Smooth muscle cell (in vitro differentiated cells): ENCODE data around the gene CENPB. TPM values are rescaled to one million over a fixed set of nuclear protein-coding genes. Genes with fewer than 3 reads are reported as not detected.

Source experiments
- DNase-seq: peaks from one replicate; lab custom pipeline; 2025; ENCODE audit not compliant: unreplicated experiment; lab: John Stamatoyannopoulos, UW
- H2AFZ ChIP-seq: fragments of 200-600 bp; sonication (generic); 2 replicates; pipeline ENCODE4 v1.6.0; 2016; ENCODE audit warnings: antibody characterized with exemption, low read depth, mild to moderate bottlenecking
- H3F3A ChIP-seq: fragments of 200-600 bp; sonication (generic); 2 replicates; pipeline ENCODE4 v1.6.0; 2017; ENCODE audit warnings: antibody characterized with exemption, low read depth
- H3K27ac ChIP-seq: fragments of 200-600 bp; sonication (generic); 2 replicates; pipeline ENCODE4 v1.5.1; 2016; ENCODE audit warnings: low read depth, mild to moderate bottlenecking
- H3K27me3 ChIP-seq: fragments of 200-600 bp; sonication (generic); 2 replicates; pipeline ENCODE4 v1.6.1; 2016; ENCODE audit warnings: low read depth, mild to moderate bottlenecking
- H3K36me3 ChIP-seq: fragments of 200-600 bp; sonication (generic); 2 replicates; pipeline ENCODE4 v1.5.1; 2016; ENCODE audit warnings: low read depth
- H3K4me1 ChIP-seq: fragments of 200-600 bp; sonication (generic); 2 replicates; pipeline ENCODE4 v1.5.1; 2016; ENCODE audit warnings: low read depth
- H3K4me2 ChIP-seq: fragments of 200-600 bp; sonication (generic); 2 replicates; pipeline ENCODE4 v1.6.0; 2016; ENCODE audit warnings: mild to moderate bottlenecking
- H3K4me3 ChIP-seq: fragments of 200-600 bp; sonication (generic); 2 replicates; pipeline ENCODE4 v1.5.1; 2016; ENCODE audit warnings: mild to moderate bottlenecking
- H3K79me2 ChIP-seq: fragments of 200-600 bp; sonication (generic); 2 replicates; pipeline ENCODE4 v1.6.0; 2016; ENCODE audit warnings: low read depth, mild to moderate bottlenecking
- H3K9ac ChIP-seq: fragments of 200-600 bp; sonication (generic); 2 replicates; pipeline ENCODE4 v1.6.0; 2016; ENCODE audit warnings: low read depth
- H3K9me3 ChIP-seq: fragments of 200-600 bp; sonication (generic); replicated peaks from 2 replicates; pipeline ENCODE4 v1.5.1; 2016; ENCODE audit warnings: low read depth
- H4K20me1 ChIP-seq: fragments of 200-600 bp; sonication (generic); 2 replicates; pipeline ENCODE4 v1.6.0; 2016; ENCODE audit warnings: low read depth
- WGBS: methylation state at CpG from one replicate; pipeline ENCODE4 v1.1.7; 2016; ENCODE audit warnings: low lambda C conversion rate; 5-methylcytosine and 5-hydroxymethylcytosine counted together
- polyA plus RNA-seq: library from polyadenylated mRNA; unstranded; fragments of >200 nt; fragmentation: Nextera tagmentation; extraction: Ambion mirVana; gene quantifications from 2 replicates; pipeline ENCODE4 v1.2.1, GENCODE V29; 2016
- total RNA-seq: library from RNA; depleted of rRNA; stranded (reverse); fragments of >200 nt; gene quantifications from 2 replicates; pipeline ENCODE4 v1.2.3, GENCODE V29; 2014
- TF ChIP-seq, protein P1 (sequence below): fragments of 200-600 bp; sonication (generic); IDR thresholded peaks from 2 replicates; pipeline ENCODE4 v1.5.1; 2017; ENCODE audit warnings: borderline replicate concordance, mild to moderate bottlenecking, antibody characterized with exemption; ENCODE audit not compliant: insufficient read depth, poor library complexity, severe bottlenecking

CENPB gene
- total and polyA plus RNA-seq, 2 experiments from 2014 or later, result 10.4 to 23.6 TPM

DNA sequence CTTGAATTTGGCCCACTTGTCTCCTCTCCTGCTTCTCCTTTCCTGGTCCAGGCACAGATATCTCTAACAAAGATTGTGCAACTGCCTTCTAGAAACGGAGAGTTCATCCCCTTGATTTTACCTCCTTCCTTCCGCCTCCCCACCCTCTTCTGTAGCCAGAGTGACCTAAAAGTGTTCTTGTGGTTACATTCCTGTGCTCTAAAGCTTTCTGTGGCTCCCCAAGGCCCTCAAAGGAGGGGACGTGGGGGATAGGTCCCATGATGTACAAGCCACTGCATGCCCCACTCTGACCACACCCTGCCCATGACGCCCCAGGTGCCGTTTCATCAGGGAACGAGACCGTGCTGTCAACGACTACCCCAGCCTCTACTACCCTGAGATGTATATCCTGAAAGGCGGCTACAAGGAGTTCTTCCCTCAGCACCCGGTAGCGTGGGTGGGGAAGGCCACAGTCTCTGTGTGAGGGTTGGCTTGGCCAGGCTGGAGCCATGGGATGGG lies 17.8 kb upstream of the CENPB start:
- TF ChIP-seq, protein P1, sequence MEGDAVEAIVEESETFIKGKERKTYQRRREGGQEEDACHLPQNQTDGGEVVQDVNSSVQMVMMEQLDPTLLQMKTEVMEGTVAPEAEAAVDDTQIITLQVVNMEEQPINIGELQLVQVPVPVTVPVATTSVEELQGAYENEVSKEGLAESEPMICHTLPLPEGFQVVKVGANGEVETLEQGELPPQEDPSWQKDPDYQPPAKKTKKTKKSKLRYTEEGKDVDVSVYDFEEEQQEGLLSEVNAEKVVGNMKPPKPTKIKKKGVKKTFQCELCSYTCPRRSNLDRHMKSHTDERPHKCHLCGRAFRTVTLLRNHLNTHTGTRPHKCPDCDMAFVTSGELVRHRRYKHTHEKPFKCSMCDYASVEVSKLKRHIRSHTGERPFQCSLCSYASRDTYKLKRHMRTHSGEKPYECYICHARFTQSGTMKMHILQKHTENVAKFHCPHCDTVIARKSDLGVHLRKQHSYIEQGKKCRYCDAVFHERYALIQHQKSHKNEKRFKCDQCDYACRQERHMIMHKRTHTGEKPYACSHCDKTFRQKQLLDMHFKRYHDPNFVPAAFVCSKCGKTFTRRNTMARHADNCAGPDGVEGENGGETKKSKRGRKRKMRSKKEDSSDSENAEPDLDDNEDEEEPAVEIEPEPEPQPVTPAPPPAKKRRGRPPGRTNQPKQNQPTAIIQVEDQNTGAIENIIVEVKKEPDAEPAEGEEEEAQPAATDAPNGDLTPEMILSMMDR, result no peak

DNA sequence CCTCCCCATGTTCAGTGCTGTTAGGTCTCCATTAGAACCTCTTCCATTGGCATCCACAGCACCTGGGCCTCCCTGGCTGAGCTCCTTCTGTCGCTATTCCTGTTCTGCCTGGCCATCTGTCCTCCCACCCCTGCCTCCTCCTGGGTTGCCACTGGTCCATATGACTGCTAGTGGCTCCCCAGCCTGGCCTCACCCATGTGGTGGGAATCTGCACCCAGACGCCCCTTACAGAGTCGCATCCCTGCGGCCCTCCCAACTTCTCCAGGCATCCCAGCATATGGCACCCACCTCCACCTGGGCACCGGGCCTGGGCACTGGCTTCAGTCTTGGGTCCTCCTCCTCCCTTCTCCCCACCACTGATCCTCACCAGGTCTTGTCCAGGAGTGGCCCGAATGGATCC lies 17.3 kb upstream of the CENPB start:
- WGBS, result 96% methylated on average over 6 of the region's 6 CpGs

More for the DNA sequence above, 17.8 kb upstream of the CENPB start:
- no peaks in the 10 kb centered on the region for H3K36me3 ChIP-seq
- no peak for DNase-seq
- no peak overlapping the region for H3K27ac ChIP-seq
- H4K20me1 ChIP-seq, result no peaks in the 10 kb centered on the region
- WGBS, result 96% methylated on average over 11 of the region's 11 CpGs
- no peak overlapping the region for H3K4me3 ChIP-seq
- H2AFZ ChIP-seq, result no peak overlapping the region
- no peaks in the 10 kb centered on the region for H3K27me3 ChIP-seq
- H3K4me2 ChIP-seq, result no peak overlapping the region
- no peaks in the 10 kb centered on the region for H3K79me2 ChIP-seq
- peaks cover 10% of the 10 kb centered on the region for H3F3A ChIP-seq
- no peak overlapping the region for H3K9ac ChIP-seq
- H3K9me3 ChIP-seq, result no peaks in the 10 kb centered on the region
- H3K4me1 ChIP-seq, result peaks cover 15% of the 10 kb centered on the region

GRCh38 chr20:3803289-3803688 lies 16.7 kb upstream of the CENPB start:
- Histone ChIP-seq H4K20me1 (no peaks in the 10 kb centered on the region), H3K27me3 (no peaks in the 10 kb centered on the region), H2AFZ (no peak overlapping the region), H3F3A (peaks cover 10% of the 10 kb centered on the region), H3K27ac (no peak overlapping the region), H3K9me3 (no peaks in the 10 kb centered on the region), H3K36me3 (no peaks in the 10 kb centered on the region), H3K9ac (no peak overlapping the region), H3K4me2 (no peak overlapping the region), H3K4me1 (peaks cover 21% of the 10 kb centered on the region), H3K4me3 (no peak overlapping the region), H3K79me2 (no peaks in the 10 kb centered on the region)
- TF ChIP-seq, protein P1, result no peak
- 89% methylated on average over 14 of the region's 14 CpGs for WGBS
- DNase-seq, result no peak

More for the DNA sequence above, 17.3 kb upstream of the CENPB start:
- Histone ChIP-seq H3K27me3 (no peaks in the 10 kb centered on the region), H3K4me1 (peaks cover 19% of the 10 kb centered on the region), H3K36me3 (no peaks in the 10 kb centered on the region), H3K27ac (no peak overlapping the region), H3F3A (peaks cover 10% of the 10 kb centered on the region), H3K4me2 (no peak overlapping the region), H2AFZ (no peak overlapping the region), H3K79me2 (no peaks in the 10 kb centered on the region), H3K9me3 (no peaks in the 10 kb centered on the region), H3K4me3 (no peak overlapping the region), H4K20me1 (no peaks in the 10 kb centered on the region), H3K9ac (no peak overlapping the region)
- TF ChIP-seq, protein P1, result no peak
- no peak for DNase-seq

GRCh38 chr20:3802524-3803239 lies 16.1 kb upstream of the CENPB start:
- TF ChIP-seq, protein P1, result no peak
- Histone ChIP-seq H3K79me2 (no peaks in the 10 kb centered on the region), H3K4me3 (no peak overlapping the region), H3F3A (peaks cover 10% of the 10 kb centered on the region), H3K9me3 (no peaks in the 10 kb centered on the region), H3K36me3 (no peaks in the 10 kb centered on the region), H3K27me3 (no peaks in the 10 kb centered on the region), H4K20me1 (no peaks in the 10 kb centered on the region), H3K27ac (no peak overlapping the region), H3K9ac (no peak overlapping the region), H3K4me1 (peaks cover 21% of the 10 kb centered on the region), H3K4me2 (no peak overlapping the region), H2AFZ (no peak overlapping the region)
- DNase-seq, result no peak
- 99% methylated on average over 11 of the region's 11 CpGs for WGBS
